SJCRH30 (cell line): ENCODE measurements around the gene VPS13D. TPM values are rescaled to one million over a fixed set of nuclear protein-coding genes. Genes with fewer than 3 reads are reported as not detected.

Experiments
- DNase-seq, 2 experiments: peaks; one replicate each; pipeline ENCODE4 v3.0.0-alpha.2; 2015 to 2020
- H3K27ac ChIP-seq: fragments of 250-450 bp; sonication (Bioruptor Pico); 2 replicates; pipeline ENCODE4 v1.5.1; 2020; ENCODE audit warnings: mild to moderate bottlenecking, moderate library complexity
- H3K27me3 ChIP-seq: fragments of 250-450 bp; sonication (Bioruptor Pico); 2 replicates; pipeline ENCODE4 v1.5.1; 2020; ENCODE audit warnings: mild to moderate bottlenecking, moderate library complexity
- H3K36me3 ChIP-seq: fragments of 250-450 bp; sonication (Bioruptor Pico); 2 replicates; pipeline ENCODE4 v1.5.1; 2020; ENCODE audit warnings: mild to moderate bottlenecking, moderate library complexity
- H3K4me1 ChIP-seq: fragments of 250-450 bp; sonication (Bioruptor Pico); 2 replicates; pipeline ENCODE4 v1.5.1; 2020; ENCODE audit warnings: mild to moderate bottlenecking, moderate library complexity
- H3K4me3 ChIP-seq: fragments of 250-450 bp; sonication (Bioruptor Pico); 2 replicates; pipeline ENCODE4 v1.5.1; 2020; ENCODE audit warnings: mild to moderate bottlenecking, moderate library complexity
- H3K9me3 ChIP-seq: fragments of 250-450 bp; sonication (Bioruptor Pico); replicated peaks from 2 replicates; pipeline ENCODE4 v1.5.1; 2020; ENCODE audit warnings: mild to moderate bottlenecking, moderate library complexity
- total RNA-seq: library from RNA; depleted of rRNA; stranded (reverse); fragments of >200 nt; shearing (Covaris generic); gene quantifications from 2 replicates; pipeline ENCODE4 v1.2.3, GENCODE V29; 2014

The VPS13D gene
- total RNA-seq, 1 experiment from 2014 or later: 33.1 TPM

DNA sequence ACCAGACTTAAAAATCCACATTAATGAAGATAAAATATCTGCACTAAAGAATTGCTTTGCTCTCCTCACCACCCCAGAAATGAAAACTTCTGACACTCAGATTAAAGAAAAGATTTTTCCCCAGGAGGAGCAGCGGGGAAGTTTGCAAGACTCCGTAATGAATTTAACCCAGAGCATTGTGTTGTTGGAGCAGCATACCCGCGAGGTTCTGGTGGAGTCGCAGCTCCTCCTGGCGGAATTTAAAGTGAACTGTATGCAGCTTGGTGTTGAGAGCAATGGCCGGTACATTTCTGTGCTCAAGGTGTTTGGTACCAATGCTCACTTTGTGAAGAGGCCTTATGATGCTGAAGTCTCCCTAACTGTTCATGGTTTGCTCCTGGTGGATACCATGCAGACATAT lies 46.4 kb downstream of the VPS13D start:
- peak in 1 of 2 experiments; percentile 13 for DNase-seq
- H3K9me3 ChIP-seq: no peaks in the 10 kb centered on the region
- peaks cover 44% of the 10 kb centered on the region for H3K36me3 ChIP-seq
- no peak overlapping the region for H3K4me3 ChIP-seq
- H3K27ac ChIP-seq: no peak overlapping the region
- H3K27me3 ChIP-seq: no peaks in the 10 kb centered on the region
- H3K4me1 ChIP-seq: no peaks in the 10 kb centered on the region; the same call in 1 of the 2 replicates

DNA sequence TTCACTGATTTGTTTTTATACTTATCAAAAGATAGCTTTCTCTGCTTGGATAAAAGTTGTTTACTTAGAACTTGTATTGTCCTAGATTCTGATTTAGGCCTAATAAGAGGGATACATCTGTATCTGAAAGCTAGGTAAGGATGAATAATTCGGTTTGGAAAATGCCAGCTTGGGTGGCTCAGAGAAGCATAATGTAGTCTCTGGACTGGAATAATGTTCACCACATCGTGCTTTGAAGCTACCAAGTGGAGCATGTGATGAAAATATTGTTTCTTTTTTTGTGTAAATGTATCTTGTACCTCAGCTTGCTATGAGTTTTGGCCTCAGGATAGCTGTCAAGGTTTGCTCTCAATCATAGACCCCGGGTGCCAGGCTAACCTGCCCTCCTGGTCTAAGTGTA lies 49.2 kb downstream of the VPS13D start:
- no peak overlapping the region for H3K4me3 ChIP-seq
- DNase-seq: no peak
- no peak overlapping the region for H3K27ac ChIP-seq
- no peaks in the 10 kb centered on the region; the same call in 1 of the 2 replicates for H3K4me1 ChIP-seq
- H3K36me3 ChIP-seq: peaks cover 50% of the 10 kb centered on the region
- H3K27me3 ChIP-seq: no peaks in the 10 kb centered on the region
- no peaks in the 10 kb centered on the region for H3K9me3 ChIP-seq

DNA sequence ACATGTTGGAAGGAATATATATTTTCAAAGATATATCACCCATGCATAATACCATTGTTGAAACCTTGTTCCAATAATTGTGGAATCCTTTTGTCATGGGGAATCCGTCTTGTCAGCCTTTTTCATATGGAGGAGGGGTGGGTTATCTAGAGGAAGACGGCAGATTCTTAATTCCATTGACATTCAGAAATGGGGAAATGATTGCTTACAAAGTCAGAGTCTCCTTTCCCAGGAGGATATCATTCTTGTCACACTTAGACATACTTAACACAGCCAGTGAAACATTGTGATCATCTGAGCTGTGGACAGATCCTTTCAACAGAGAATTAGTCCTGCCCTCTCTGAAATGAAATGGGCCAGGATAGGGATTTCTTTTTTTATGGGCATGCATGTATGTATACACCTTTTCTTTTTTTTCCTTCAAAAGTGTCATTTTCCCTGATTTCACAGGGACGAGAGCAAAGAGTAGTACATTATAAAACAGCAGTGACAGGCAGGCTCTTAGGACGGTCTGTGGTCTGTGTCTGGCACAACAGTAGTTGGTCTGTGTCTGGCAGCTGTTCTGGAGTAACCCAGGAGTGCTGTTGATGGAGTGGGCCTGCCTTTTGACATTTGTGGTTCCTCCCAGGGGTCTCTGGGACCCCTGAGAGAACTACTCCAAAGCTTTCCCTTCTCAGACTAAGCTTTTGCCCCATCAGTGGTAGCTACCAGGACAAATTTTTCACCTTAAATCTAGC lies 50.1 kb downstream of the VPS13D start:
- Histone ChIP-seq H3K4me1 (no peaks in the 10 kb centered on the region; the same call in 1 of the 2 replicates), H3K27me3 (no peaks in the 10 kb centered on the region), H3K36me3 (peaks cover 48% of the 10 kb centered on the region), H3K27ac (no peak overlapping the region), H3K4me3 (no peak overlapping the region), H3K9me3 (no peaks in the 10 kb centered on the region)
- DNase-seq: no peak

DNA sequence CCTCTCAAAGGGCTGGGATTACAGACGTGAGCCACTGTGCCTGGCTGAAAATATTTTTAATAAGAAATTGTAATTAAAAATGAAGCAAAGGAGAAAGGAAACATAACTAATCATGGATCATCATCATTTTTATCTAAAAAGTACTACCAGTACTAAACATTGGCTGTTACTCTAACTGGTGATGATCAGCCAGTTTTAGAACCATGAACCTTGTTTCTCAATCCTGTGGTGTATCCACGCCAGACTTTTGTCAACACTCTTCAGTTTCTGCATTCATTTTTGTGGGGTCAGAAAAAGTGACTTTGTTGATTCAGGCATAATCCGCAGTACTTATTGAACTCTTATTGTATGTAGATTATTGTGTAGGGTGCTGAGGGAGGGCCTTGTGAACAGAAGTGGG lies 52.3 kb downstream of the VPS13D start:
- no peaks in the 10 kb centered on the region for H3K9me3 ChIP-seq
- H3K27me3 ChIP-seq: no peaks in the 10 kb centered on the region
- H3K4me1 ChIP-seq: no peaks in the 10 kb centered on the region; the same call in 1 of the 2 replicates
- peaks cover 33% of the 10 kb centered on the region for H3K36me3 ChIP-seq
- H3K4me3 ChIP-seq: no peak overlapping the region
- no peak for DNase-seq
- no peak overlapping the region for H3K27ac ChIP-seq

DNA sequence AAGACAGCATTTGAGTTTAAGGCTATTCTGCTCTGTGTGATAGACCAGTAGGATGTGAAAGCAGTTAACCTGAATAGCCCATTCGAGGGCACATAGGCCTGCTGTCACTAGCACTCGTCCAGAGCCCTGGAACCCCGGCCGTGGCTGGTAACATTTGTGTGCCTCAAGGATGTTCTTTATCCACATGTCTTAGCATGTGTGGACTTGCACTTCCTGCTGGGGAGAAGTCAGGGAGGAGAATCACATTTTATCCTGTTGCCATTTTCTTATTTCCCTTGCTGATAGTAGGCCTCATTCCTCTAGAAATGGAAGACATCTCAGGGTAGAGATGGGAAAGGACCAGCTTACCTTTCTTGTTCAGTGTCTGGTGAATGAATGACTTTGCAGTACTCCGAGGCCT lies 54.7 kb downstream of the VPS13D start:
- Histone ChIP-seq H3K36me3 (peaks cover 29% of the 10 kb centered on the region), H3K4me1 (no peaks in the 10 kb centered on the region; the same call in 1 of the 2 replicates), H3K9me3 (no peaks in the 10 kb centered on the region), H3K4me3 (no peak overlapping the region), H3K27ac (no peak overlapping the region), H3K27me3 (no peaks in the 10 kb centered on the region)
- DNase-seq: no peak

DNA sequence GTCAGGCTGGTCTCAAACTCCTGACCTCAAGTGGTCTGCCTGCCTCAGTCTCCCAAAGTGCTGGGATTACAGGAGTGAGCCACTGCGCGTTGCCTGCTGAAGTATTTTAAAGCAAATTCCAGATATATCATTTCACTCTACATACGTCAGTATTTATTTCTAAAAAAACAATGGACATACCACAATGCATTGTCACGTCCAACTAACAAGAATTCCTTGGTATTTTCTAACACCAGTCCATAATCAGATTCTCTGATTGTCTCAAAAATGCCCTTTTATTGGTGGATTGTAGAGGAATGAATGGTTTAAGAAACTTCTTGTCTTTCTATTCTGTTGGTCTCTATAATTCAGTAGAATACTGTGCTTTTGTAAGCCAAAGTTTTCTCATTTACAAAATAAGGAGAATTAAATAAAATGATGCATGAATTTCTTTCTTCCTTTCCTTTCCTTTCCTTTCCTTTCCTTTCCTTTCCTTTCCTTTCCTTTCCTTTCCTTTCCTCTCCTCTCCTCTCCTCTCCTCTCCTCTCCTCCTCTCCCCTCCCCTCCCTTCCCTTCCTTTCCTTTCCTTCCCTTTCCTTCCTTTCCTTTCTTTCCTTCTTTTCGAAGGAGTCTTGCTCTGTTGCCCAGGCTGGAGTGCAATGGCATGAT lies 55.8 kb downstream of the VPS13D start:
- Histone ChIP-seq H3K9me3 (no peaks in the 10 kb centered on the region), H3K4me1 (no peaks in the 10 kb centered on the region; the same call in 1 of the 2 replicates), H3K27ac (no peak overlapping the region), H3K4me3 (no peak overlapping the region), H3K36me3 (peaks cover 23% of the 10 kb centered on the region), H3K27me3 (no peaks in the 10 kb centered on the region)
- no peak for DNase-seq

DNA sequence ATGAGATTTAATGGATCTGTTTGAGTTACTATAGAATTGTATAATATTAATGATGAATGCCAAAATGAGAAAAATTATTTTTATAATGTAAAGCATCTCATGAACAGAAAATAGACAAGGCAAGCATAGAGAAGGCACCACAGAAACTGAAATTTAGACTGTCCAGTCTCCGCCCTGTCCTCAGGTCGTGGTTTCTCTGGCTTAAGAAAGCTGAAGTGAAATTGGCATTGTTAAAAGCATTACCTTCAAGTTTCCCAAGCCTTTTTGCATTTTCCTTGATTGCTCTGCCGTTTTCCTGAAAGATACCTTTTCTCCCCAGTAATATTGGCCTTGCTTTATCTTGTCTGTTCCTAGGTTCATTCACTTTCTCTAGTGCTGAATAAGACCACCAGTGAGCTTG lies 58.0 kb downstream of the VPS13D start:
- H3K4me1 ChIP-seq: no peaks in the 10 kb centered on the region
- H3K36me3 ChIP-seq: peaks cover 27% of the 10 kb centered on the region
- no peak overlapping the region for H3K4me3 ChIP-seq
- no peak overlapping the region for H3K27ac ChIP-seq
- H3K27me3 ChIP-seq: no peaks in the 10 kb centered on the region
- no peaks in the 10 kb centered on the region for H3K9me3 ChIP-seq
- no peak for DNase-seq

DNA sequence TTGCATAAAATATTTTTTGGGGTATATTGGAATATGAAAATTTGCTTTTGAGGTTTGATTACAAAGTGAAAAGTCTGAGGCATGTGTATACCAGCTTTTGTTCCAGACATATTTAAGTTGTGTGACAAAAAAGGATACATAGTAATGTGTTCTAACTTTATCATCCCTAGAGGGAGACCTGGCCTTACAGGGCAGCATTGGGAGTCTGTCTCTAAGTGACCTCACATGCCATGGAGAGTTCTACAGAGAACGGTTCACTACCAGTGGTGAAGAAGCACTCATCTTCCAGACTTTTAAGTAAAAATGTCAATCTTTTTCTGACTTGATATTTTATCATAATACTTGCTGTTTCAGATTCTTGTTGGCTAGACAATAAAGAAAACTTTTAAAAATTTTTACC lies 61.0 kb downstream of the VPS13D start:
- no peaks in the 10 kb centered on the region for H3K4me1 ChIP-seq
- H3K36me3 ChIP-seq: peaks cover 27% of the 10 kb centered on the region
- DNase-seq: no peak
- no peak overlapping the region for H3K4me3 ChIP-seq
- no peak overlapping the region for H3K27ac ChIP-seq
- H3K27me3 ChIP-seq: no peaks in the 10 kb centered on the region
- no peaks in the 10 kb centered on the region for H3K9me3 ChIP-seq

DNA sequence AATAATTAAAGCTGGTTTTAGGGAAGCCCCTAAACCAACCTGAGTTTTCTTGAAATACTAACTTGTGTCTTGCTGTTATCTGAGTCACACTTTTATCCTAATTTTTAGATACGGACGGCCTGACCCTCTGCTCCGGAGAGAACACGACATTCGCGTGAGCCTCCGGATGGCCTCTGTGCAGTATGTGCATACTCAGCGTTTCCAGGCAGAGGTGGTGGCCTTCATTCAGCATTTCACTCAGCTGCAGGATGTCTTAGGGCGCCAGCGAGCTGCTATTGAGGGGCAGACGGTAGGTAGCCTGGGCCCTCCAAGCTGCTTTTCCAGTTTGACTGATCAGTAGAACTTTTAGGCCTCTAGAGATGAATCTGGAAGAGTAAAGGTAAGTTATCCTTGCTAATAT lies 63.6 kb downstream of the VPS13D start:
- no peak overlapping the region for H3K4me3 ChIP-seq
- peaks cover 18% of the 10 kb centered on the region for H3K36me3 ChIP-seq
- H3K4me1 ChIP-seq: peaks cover 2% of the 10 kb centered on the region; the same call in 1 of the 2 replicates
- H3K27me3 ChIP-seq: no peaks in the 10 kb centered on the region
- H3K9me3 ChIP-seq: no peaks in the 10 kb centered on the region
- no peak for DNase-seq
- no peak overlapping the region for H3K27ac ChIP-seq

DNA sequence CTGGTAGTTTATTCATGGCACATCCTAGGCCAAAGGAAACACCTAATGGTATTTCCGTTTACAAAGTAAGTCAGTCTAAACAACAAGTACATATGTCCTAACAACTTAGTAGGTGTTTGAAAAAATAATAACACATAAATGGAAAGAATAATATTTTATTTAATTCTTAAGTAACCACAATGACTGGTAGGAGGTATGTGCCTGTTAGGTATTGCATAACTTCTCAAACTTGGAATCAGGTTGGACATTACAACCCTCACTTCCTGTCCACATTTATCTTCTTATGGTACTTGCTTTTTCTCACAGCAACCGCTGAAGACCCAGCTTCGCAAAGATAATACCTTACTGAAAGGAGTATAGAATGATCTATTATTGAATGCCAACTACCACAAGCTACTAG lies 64.2 kb downstream of the VPS13D start:
- Histone ChIP-seq H3K4me1 (peaks cover 2% of the 10 kb centered on the region; the same call in 1 of the 2 replicates), H3K27ac (no peak overlapping the region), H3K36me3 (peaks cover 18% of the 10 kb centered on the region), H3K27me3 (no peaks in the 10 kb centered on the region), H3K9me3 (no peaks in the 10 kb centered on the region), H3K4me3 (no peak overlapping the region)
- no peak for DNase-seq

DNA sequence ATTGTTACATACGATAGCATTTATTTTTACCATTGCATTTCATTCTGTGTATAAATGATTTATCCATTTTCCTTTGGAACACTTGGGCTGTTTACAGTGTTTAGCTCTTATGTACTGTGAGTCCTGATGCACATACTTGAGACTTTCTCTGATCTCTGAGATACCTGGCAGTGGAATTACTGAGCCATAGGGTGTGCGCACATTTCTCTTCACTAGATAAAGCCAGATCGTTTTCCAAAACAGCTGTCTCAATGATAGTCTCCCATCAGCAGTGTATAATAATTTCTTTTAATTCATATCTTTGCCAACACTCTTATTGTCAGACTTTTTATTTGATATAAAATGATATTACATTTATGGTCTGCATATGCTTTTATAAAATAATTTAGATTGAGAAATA lies 66.2 kb downstream of the VPS13D start:
- DNase-seq: no peak
- peaks cover 2% of the 10 kb centered on the region; the same call in 1 of the 2 replicates for H3K4me1 ChIP-seq
- H3K27ac ChIP-seq: no peak overlapping the region
- H3K4me3 ChIP-seq: no peak overlapping the region
- H3K9me3 ChIP-seq: no peaks in the 10 kb centered on the region
- no peaks in the 10 kb centered on the region for H3K27me3 ChIP-seq
- peaks cover 23% of the 10 kb centered on the region for H3K36me3 ChIP-seq

DNA sequence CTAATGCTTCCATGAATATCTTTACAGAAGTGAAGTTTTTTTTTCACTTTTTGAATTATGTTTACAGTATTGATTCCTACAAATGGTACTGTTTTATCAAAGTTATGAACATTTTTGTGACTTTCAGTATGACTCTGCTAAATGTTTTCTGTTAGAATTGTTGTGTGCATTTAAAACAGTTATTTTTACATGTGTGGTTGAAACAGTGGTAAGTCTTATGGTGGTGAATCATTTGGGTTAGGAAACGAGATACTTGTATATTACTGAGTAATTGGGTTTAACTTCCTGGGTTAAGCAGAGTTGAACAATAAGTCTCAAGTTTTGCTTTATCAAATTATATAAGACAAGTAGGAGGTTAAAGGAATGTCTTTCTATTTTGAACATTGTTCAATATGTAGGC lies 66.8 kb downstream of the VPS13D start:
- Histone ChIP-seq H3K9me3 (no peaks in the 10 kb centered on the region), H3K4me1 (peaks cover 2% of the 10 kb centered on the region; the same call in 1 of the 2 replicates), H3K27me3 (no peaks in the 10 kb centered on the region), H3K36me3 (peaks cover 17% of the 10 kb centered on the region), H3K4me3 (no peak overlapping the region), H3K27ac (no peak overlapping the region)
- no peak for DNase-seq

DNA sequence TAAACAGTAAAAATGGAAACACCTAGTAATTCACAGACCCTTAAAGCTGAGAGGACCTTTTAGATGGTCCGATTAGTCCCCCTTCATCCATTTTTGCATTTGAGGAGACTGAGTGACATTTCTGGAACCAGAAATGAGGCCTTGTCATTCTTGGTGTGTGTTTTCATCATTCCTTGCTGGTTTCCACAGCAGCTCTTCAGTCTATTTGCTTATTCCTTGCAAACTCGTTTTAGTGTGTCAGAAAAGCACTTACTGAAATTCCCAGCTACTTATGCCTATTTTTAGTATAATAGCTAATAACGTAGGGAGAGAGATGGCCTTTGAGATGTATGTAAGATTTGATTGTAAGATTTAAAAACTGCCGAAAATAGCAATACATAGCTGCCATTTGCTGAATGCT lies 70.9 kb downstream of the VPS13D start:
- H3K9me3 ChIP-seq: no peaks in the 10 kb centered on the region
- no peak overlapping the region for H3K27ac ChIP-seq
- no peak for DNase-seq
- no peaks in the 10 kb centered on the region for H3K27me3 ChIP-seq
- peaks cover 27% of the 10 kb centered on the region for H3K36me3 ChIP-seq
- no peak overlapping the region for H3K4me3 ChIP-seq
- H3K4me1 ChIP-seq: peaks cover 2% of the 10 kb centered on the region; the same call in 1 of the 2 replicates

DNA sequence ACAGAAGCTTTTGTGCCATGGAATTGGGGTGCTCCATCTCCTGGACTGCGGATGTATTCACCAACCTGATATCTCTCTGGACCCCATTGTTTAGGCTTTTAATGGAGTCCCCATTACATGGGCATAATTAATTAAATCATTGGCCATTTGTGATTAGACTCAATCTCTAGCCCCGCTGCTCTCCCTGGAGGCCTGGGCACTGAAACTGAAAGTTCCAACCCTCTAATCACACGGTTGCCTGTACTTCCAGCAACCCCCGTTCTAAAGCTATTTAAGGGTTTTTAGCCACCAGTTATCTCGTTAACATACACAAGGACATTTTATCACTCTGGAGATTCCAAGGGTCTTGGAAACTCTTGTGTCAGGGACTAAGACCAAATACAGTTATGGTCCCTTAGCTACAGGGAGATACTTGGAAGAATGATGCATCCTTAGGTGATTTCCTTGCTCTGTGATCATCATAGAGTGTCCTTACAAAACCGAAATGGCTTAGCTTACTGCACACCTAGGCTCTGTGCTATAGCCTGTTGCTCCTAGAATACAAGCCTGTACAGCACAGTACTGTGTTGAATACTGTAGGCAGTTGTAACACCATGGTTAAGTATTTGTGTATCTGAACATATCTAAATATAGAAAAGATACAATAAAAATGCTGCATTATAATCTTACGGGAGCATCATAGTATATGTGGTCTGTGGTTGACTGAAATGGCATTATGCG lies 71.8 kb downstream of the VPS13D start:
- H3K36me3 ChIP-seq: peaks cover 37% of the 10 kb centered on the region
- 0 out of 2 replicates have a peak, but pooled peaks cover under 1% of the 10 kb centered on the region for H3K4me1 ChIP-seq
- no peak overlapping the region for H3K4me3 ChIP-seq
- H3K9me3 ChIP-seq: 0 out of 2 replicates have a peak, but pooled peaks cover 3% of the 10 kb centered on the region
- DNase-seq: no peak
- H3K27me3 ChIP-seq: no peaks in the 10 kb centered on the region
- H3K27ac ChIP-seq: no peak overlapping the region
